ENCODE data around the gene GTPBP4.

- no peak for TF ChIP-seq CTCF (IDR thresholded peaks at IDR 0.05)
- no peak for TF ChIP-seq POLR2A (IDR thresholded peaks at IDR 0.05)
- TF ChIP-seq POLR2AphosphoS5 (IDR thresholded peaks at IDR 0.05), result no peak
These were observed 48.1 kb downstream of the GTPBP4 start for GRCh38 chr10:1036341-1036791.

Measured in gastroesophageal sphincter (tissue), 3 donors.